LNCAP (cell line): Measurements from ENCODE around the gene CTNNA2.

Experiments
- CTCF ChIP-seq: fragments of 450-650 bp; IDR thresholded peaks from 2 replicates; pipeline ENCODE4 v1.5.1; 2017; ENCODE audit warnings: mild to moderate bottlenecking

The CTNNA2 gene

GRCh38 chr2:80311304-80311703 is 798.5 kb downstream of the CTNNA2 start:
- no peak for TF ChIP-seq CTCF

- TF ChIP-seq CTCF: no peak
These were observed 799.5 kb downstream of the CTNNA2 start for GRCh38 chr2:80312282-80312839.

GRCh38 chr2:80322311-80322920 is 809.6 kb downstream of the CTNNA2 start:
- no peak for TF ChIP-seq CTCF

GRCh38 chr2:80322958-80323357 is 810.1 kb downstream of the CTNNA2 start:
- no peak for TF ChIP-seq CTCF

GRCh38 chr2:80323610-80324009 is 810.8 kb downstream of the CTNNA2 start:
- TF ChIP-seq CTCF: no peak

GRCh38 chr2:80324525-80324924 is 811.7 kb downstream of the CTNNA2 start:
- no peak for TF ChIP-seq CTCF

- peak; percentile 49 for TF ChIP-seq CTCF
These were observed 813.4 kb downstream of the CTNNA2 start for GRCh38 chr2:80326214-80326613.

- TF ChIP-seq CTCF: no peak
These were observed 814.0 kb downstream of the CTNNA2 start for GRCh38 chr2:80326861-80327260.
